NCI-H510A (cell line): ENCODE data around the gene ZNF438.
"Not testable (repeated sequence)": the region's sequence is repeated elsewhere in the genome, so short reads cannot be mapped to it uniquely, and the experiment has no call there.

Experiments used
- DNase-seq: peaks from one replicate; lab custom pipeline; 2025; lab: John Stamatoyannopoulos, UW

The ZNF438 gene, protein sequence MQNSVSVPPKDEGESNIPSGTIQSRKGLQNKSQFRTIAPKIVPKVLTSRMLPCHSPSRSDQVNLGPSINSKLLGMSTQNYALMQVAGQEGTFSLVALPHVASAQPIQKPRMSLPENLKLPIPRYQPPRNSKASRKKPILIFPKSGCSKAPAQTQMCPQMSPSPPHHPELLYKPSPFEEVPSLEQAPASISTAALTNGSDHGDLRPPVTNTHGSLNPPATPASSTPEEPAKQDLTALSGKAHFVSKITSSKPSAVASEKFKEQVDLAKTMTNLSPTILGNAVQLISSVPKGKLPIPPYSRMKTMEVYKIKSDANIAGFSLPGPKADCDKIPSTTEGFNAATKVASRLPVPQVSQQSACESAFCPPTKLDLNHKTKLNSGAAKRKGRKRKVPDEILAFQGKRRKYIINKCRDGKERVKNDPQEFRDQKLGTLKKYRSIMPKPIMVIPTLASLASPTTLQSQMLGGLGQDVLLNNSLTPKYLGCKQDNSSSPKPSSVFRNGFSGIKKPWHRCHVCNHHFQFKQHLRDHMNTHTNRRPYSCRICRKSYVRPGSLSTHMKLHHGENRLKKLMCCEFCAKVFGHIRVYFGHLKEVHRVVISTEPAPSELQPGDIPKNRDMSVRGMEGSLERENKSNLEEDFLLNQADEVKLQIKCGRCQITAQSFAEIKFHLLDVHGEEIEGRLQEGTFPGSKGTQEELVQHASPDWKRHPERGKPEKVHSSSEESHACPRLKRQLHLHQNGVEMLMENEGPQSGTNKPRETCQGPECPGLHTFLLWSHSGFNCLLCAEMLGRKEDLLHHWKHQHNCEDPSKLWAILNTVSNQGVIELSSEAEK

DNA sequence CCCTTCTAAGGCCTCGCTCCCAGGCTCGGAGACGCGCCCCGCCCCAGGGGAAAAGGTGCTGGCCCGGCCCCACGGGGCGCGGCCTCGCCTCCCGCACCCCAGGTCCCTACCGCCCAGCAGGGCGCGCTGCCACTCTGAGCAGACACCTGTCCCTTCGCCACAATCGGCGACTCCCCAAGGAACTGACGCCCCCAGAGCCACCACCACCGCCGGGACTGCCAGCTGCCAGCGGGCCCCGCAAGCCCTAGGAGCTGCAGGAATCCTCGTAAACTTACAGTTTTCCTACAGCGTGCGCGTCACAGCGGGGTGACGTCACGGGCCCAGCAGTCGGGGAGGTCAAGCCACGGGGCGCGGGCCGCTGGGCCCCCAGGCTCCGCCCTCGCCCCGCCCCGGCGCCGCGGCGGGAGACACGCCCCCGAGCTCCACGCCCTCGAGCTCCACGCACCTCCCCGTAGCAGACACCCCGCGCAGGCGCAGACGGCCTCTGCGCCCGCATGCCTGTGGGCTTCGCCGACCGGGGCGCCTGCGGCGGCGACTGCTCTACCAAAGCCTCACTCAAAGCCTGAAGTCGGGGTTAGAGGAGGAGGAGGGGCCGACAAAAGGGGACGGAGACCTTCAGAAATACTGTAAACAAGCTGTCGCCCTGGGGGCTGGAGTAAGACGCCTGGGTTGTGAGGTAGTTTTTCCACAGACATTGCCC is at the start of gene ZNF438:
ZNF438 (minus strand) TSS at position 308 of the 700 bp plus-strand sequence. CDS start 154,831 bp downstream, outside the sequence.
- peak; percentile 41 for DNase-seq

DNA sequence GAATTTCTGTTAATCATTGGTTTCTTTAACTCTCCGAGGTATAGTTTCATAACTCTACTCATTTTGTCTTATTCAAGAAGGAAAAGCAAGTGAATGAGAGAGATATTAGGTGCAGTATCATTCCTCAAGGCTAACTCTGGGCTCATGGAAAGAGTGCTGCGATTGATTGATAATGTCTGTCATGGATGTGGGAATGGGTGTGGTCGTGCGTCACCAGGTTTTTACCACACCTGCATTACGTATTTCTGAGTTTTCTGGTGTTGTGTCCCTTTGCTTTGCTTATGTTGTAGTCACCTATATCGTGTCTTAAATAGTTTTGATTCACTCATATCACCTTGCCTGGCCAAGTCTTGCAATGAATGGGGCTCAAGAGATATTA is 44.9 kb upstream of the ZNF438 start:
- DNase-seq = no peak

DNA sequence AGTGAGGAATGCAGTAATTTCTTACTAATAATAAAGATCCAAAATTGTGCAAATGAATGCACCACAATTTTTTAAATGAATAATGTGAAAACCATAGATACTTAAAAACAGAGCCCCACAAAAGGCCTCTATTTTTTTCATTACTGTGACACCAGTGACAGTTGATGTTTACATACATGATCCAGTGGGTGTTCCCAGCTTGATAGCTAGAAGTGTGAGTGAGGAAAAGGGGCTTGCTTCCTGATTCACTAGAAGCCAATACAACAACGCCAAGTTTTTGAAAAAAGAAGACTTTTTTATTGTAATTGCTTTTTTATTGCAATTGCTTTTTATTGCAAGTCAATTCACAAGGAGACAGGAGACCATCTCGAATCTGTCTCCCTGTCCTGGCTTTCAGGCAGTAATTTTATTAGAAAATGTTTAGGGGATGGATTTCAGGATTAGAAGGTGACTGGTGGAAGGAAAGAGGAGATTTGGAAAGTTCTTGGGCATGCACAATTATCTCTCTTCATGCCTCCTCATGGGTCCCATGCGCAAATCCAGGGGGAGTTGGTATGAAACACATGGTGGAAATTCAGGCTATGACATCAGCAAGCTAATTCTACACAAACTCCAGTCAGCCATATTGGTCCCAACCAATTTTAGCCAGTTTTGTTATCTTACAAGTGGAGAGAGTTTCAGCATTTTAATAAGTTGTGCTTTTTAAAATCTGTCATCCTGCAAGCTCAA is 44.4 kb upstream of the ZNF438 start:
- DNase-seq = no peak

DNA sequence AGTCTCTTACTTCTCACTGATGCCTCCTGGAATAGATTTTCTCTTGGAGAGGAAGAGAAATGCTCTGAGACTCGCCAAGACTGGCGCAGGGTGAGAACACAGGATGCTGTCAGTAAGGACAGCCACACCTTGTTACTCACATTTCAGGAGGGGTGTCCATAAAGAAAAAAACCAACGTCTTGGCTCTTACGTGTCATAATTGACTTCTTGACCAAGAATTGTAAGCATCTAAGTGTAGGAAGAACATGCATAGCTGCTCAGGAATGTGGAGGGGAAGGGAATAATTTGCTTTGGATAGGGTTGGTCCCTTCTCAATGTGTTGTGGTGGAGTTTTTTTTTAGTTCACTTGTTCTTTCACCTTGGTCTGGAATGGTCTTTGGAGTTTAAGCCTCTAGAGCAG is 43.8 kb upstream of the ZNF438 start:
- DNase-seq = no peak

DNA sequence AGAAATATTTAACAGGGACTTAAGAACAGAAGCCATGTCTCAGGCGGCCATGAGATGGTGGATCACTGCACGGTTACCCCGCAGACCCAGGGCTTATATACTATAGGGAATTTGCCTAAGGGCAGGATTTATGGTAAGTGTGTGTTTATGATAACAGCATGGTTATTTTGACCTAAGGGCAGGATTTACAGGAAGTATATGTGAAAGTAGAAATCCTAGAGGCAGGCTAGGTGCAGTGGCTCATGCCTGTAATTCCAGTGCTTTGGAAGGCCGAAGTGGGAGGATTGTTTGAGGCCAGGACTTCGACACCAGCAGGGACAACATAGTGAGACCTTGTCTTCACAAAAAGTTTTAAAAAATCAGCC is 43.0 kb upstream of the ZNF438 start:
- DNase-seq = no peak

DNA sequence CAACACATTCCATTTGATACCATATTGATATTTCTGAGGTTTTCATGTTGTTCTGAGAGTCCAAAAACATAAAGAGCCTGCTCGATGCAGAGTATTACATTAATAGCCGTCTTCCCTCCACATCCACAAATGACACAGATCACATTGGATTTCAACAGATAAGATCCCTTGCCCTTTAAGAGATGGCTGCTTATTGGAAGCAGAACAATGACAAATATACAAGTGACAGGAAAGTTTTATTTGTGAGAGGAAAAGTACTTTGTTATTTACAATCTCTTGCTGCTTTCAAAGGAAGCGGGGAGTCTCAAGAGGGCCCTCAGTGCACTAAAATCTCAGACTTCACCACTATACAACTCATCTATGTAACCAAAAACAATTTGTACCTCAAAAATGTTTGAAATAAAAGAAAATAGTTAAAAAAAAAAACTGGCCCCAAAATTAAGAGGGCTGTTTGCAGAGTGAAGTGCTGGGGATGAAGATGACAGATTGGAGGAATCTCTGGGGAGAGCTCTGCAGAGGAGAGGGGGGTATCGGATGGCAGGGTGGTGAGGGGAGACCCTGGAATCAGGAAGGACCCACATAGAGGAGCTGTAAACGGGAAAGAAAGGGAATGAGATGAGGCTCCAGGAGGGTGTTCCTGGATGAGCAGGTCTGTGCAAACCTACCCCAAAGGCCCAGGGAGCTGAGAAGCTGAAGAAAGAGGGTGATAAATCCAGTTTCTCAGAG is 42.5 kb upstream of the ZNF438 start:
- DNase-seq = no peak

DNA sequence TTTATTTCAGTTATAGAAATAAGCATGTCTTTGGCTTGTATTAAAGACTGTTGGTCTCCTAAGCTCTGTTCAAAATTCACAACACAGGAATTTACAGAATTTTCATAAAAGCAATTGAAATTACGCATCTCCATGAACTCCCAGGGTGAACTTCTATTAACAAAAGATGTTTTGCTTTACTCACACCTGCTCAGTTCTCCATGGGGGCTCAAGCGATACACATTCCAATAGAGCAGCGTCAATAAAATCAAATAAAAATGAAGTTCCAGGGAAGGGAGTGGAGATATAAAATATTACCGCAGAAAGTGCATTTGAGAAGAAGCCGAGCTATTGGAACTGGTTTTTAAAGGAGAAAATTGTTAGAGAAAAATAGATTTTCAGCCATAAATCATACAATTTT is 41.5 kb upstream of the ZNF438 start:
- no peak for DNase-seq

DNA sequence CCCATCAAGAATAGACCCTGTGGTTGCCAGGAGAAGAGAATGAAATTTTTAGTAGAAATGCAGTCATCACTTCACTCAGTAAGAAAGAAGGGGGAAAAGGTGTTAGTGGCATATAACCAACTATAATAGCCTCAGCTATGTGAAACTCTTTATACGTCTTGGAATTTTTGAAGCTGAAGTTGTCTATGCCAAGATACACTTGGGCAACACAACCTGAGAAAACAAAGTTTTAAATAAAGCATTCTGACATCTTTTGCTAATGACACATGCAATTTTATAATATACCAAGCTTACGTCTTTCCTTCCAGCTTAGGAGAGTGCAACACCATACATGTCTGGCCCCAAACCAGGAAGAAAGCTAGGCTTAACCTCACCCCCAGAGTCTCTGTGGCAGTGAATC is 40.8 kb upstream of the ZNF438 start:
- no peak for DNase-seq

DNA sequence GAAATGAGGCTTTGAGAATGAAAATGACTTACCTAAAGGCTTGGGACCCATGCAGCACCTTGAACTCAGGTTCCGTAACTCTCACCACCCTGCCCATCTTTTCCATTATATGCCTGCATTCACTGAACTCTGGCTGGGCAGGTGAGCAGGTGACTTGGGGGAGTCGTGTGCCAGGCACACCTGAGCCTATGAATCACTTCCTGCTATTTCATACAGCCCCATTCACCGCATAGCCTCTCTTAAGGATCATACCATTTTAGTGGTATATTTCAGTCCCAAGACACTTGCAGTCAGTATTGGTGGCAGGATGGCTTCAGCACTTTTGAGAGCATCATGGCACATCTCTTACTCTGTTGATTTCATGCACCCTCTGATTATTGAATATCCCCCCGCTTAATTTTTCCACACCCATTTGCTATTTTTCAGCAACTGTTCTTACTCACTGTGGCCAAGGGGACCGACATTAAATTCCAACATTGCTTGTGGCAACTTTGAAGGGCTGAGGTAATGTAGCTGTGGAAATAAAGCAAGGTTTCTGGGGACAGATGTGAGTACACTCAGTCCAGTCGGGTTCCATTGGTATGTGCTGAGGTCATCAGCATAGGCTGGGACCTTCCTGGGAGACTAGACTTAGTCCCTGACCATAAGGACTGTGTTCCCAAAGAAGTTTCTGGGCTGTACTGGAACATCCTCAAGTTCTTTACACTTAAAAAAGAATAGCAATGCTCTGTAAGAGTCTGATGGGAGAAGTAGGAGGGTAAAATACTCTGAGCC is 39.8 kb upstream of the ZNF438 start:
- DNase-seq = no peak

DNA sequence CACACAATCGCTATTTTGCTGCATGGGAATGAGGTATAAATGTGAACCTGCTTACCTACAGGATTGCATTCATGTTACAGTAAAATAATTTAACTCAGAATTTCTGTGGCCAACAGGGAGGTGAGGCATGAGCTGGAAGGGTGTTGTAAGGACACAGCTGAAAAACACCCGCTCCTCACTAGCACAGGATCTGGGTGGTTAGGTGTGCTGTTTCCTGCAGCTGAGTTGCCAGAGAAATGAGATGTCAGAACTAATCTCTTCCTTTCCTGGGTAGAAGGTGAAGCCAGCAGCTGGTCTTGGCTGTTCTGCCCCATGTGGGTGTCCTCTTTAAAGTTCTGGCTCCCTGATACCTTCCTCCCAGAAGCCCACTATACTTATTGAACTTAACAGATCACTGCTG is 39.0 kb upstream of the ZNF438 start:
- no peak for DNase-seq

DNA sequence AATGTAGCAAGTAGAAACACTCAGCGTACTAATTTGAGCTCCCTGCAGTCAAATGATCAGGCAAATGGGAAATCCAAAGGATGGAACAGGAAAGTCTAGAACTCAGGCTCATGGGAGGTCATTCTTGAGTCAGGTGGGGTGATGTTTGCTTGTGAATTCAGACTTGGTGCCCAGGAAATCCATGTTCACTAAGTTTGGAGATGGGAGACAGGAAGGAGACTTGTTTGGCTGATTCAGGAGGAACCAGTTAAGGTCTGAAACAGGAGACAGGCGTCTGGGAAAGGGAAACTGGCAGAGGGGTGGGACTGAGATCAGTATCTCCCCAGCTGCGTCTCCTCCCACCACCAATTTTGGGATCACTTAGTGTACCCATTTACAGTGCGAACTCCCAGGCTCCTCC is 38.4 kb upstream of the ZNF438 start:
- DNase-seq = no peak

DNA sequence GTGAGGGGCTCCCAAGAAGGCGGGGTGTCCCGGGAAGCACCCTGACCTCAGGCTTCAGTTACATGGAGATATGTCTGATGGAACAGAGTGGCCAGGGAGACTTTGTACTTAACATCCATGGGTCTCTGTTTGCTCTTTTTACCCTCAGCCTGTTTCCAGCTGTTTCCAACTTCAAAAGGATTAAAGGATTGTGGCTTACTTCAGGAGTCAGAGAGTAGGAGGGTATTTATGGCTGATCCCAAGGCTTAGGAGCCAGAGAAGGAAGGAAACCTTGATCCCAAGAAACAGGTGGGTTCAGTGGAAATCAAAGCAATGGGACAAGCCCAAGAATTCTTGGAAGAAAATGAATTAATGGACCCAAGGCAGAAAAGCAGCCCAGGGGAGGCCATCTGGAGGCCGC is 37.7 kb upstream of the ZNF438 start:
- no peak for DNase-seq

DNA sequence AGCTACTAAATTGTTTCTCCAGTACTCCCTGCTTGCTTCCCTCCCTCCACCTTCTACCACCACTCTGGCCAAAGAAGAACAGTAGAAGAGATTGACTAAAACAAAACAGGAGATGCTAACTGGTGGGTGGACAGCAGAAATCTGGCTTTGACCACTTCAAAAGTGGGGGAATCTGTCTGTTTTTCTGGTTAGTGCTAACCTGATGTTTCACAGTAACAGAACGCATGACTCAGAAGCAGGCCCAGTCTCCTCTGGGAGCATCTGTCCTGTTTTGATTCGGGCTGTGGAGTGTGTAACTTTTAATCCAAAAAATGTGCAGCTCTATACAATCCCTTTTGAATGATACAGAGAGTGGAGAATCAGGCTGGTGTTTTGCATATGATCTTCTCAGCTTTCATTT is 32.7 kb upstream of the ZNF438 start:
- no peak for DNase-seq

DNA sequence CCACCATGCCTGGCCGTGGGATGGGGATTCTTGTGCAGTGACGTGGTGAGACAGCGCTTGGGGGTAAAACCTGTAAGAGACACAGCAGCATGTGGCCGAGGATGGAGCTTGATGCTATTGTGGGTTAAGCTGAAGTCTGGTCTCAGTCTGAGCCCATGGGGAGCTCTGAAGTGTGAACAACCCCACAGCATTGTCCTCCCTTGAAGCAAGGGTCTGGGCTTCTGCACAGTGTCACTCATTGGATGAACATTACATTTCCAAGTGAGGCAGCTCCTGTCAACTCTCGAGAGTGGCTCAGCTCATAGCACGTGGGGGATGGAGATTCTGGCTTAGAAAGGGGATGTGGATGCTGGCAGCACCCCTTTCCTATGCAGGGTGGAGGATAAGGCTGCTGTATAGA is 32.2 kb upstream of the ZNF438 start:
- no peak for DNase-seq

DNA sequence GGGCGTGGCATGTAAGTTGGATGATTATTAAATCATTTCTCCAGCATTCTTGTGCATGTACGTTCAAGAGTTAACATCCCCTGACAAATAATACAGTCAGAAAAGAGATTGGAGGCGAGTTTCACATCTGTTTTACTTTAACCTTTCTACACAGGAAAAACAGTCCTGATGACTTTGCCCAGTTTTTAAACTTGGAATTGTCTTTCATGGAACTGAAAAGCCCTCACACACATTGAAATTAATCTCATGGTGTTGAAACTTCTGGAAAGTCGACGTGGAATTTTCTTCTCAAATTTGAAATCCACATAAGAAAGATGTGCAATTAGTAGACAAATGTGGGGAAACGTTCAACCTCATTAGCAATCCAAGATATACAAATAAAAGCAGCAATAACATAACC is 31.2 kb upstream of the ZNF438 start:
- DNase-seq = no peak

DNA sequence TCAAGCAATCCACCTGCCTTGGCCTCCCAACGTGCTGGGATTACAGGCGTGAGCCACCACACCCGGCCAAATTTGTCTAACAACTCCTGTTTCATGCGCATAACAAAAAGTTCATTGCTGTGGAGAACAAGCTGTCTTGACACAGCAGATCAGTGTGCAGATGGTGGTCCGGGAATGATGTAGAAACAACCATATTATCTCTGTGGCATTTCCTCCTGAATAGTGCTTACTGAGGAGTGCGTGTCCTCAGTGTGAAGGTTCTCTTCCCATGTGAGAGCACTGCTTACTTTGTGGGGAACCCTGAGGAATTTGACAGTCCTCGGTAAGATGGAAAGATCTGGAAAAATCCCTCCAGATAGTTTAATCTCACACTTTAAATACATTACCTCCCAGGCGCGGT is 30.3 kb upstream of the ZNF438 start:
- DNase-seq = no peak

DNA sequence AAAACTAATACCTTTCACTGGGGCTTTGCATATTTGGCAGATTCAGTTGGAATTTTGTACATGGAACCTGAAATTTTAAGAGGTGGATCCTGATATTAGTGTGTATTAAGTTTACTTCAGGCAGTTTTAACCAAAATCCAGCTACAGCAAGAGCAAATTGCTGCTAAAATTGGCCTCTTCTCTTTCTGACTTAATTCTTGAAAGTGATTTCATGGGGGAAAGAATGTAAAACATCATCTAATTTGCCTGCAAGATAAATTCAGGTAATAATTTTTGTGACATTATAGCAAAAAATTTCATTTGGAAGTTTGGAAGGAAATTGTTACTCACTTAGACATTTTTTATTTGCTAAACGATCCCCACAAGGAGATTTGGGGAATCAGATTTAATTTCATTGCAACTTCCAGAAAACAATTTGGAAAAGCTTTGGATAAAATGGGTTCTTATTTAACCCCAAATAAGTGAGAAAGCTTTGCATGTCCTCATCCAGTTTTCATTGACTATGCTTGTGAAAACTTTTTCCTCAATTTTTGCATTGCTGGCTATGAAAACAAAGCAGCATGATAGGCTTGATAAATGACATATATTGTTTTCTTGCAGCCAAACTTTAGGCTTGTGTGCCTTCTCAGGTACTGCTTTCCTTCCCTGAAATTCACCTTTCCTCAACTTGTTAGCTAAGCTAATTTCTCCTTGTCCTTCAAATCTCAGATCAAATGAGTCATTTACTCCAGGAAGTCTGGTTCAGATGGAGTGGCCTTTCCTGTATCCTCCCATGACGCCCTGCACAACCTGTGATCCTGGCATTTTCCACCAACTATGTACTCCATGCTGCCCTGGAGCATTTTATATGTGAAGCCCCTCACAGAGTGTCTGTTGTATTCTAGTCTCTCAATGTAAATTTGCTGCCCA is 27.4 kb upstream of the ZNF438 start:
- DNase-seq = no peak

DNA sequence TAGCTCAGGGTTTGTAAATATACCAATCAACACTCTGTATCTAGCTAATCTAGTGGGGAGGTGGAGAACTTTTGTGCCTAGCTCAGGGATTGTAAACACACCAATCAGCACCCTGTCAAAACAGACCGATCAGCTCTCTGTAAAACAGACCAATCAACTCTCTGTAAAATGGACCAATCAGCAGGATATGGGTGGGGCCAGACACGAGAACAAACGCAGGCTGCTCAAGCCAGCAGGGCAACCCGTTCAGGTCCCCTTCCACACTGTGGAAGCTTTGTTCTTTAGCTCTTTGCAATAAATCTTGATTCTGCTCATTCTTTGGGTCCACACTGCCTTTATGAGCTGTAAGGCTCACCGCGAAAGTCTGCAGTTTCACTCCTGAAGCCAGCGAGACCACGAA is 25.0 kb upstream of the ZNF438 start:
- DNase-seq = not testable (repeated sequence)

DNA sequence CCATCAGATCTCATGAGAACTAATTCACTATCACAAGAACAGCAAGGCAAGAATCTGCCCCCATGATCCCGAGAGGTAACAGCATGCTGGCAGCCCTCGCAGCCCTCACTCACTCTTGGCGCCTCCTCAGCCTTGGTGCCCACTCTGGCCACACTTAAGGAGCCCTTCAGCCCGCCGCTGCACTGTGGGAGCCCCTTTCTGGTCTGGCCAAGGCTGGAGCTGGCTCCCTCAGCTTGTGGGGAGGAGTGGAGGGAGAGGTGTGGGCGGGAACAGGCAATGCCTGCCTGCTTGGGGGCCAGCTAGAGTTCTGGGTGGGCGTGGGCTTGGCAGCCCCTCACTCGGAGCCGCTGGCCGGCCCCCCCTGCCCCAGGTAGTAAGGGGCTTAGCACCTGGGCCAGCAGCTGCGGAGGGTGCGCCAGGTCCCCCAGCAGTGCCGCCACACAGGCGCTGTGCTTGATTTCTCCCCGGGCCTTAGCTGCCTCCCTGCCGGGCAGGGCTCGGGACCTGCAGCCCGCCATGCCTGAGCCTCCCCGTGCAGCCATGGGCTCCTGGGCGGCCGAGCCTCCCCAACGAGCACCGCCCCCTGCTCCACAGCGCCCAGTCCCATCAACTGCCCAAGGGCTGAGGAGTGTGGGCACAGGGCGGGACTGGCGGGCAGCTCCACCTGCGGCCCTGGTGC is 24.0 kb upstream of the ZNF438 start:
- no peak for DNase-seq
